Measurements from ENCODE around the gene FAM118B.

Gene FAM118B

GRCh38 chr11:126193038-126193478, 18.5 kb upstream of the FAM118B start:
- no peaks in the 10 kb centered on the region for H3K9me3 ChIP-seq (ENCODE audit: control insufficient read depth, low read length)
- no peak overlapping the region for H2AFZ ChIP-seq
- H3K79me2 ChIP-seq: no peaks in the 10 kb centered on the region
- H3K4me1 ChIP-seq: peaks cover 4% of the 10 kb centered on the region
- TF ChIP-seq, protein P1, sequence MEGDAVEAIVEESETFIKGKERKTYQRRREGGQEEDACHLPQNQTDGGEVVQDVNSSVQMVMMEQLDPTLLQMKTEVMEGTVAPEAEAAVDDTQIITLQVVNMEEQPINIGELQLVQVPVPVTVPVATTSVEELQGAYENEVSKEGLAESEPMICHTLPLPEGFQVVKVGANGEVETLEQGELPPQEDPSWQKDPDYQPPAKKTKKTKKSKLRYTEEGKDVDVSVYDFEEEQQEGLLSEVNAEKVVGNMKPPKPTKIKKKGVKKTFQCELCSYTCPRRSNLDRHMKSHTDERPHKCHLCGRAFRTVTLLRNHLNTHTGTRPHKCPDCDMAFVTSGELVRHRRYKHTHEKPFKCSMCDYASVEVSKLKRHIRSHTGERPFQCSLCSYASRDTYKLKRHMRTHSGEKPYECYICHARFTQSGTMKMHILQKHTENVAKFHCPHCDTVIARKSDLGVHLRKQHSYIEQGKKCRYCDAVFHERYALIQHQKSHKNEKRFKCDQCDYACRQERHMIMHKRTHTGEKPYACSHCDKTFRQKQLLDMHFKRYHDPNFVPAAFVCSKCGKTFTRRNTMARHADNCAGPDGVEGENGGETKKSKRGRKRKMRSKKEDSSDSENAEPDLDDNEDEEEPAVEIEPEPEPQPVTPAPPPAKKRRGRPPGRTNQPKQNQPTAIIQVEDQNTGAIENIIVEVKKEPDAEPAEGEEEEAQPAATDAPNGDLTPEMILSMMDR (IDR thresholded peaks at IDR 0.05): no peak
- no peak overlapping the region for H3K4me3 ChIP-seq (ENCODE audit: low read depth, low read length)
- no peak overlapping the region for H3K27ac ChIP-seq
- H3K36me3 ChIP-seq (ENCODE audit: control insufficient read depth, insufficient read depth, low read length): no peaks in the 10 kb centered on the region
- no peak overlapping the region for H3K4me2 ChIP-seq (ENCODE audit: low read length)
- no peak overlapping the region for H3K9ac ChIP-seq
- H3K27me3 ChIP-seq (ENCODE audit: control insufficient read depth, insufficient read depth, low read length): no peaks in the 10 kb centered on the region

GRCh38 chr11:126194121-126194543, 17.4 kb upstream of the FAM118B start:
- TF ChIP-seq, protein P1 (IDR thresholded peaks at IDR 0.05): peak; percentile 59
- no peaks in the 10 kb centered on the region for H3K36me3 ChIP-seq (ENCODE audit: control insufficient read depth, insufficient read depth, low read length)

DNA sequence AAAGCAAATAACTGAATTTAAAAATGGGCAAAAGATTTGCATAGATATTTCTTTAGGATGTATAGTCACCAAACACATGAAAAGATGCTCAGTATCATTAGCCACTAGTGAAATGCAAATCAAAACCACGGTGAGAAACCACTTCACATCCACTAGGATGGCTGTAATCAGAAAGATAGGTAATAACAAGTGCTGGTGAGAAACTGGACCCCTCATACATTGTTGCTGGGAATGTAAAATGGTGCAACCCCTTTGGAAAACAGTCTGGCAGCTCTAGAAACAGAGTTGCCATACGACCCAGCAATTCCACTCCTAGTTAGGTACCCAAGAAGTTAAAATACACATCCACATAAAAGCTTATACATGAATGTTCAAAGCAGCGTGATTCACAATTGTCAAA, 16.5 kb upstream of the FAM118B start:
- no peaks in the 10 kb centered on the region for H3K27me3 ChIP-seq (ENCODE audit: control insufficient read depth, insufficient read depth, low read length)
- H3K79me2 ChIP-seq: no peaks in the 10 kb centered on the region
- H3K4me1 ChIP-seq: peaks cover 4% of the 10 kb centered on the region
- H3K9me3 ChIP-seq (ENCODE audit: control insufficient read depth, low read length): no peaks in the 10 kb centered on the region
- TF ChIP-seq, protein P1 (IDR thresholded peaks at IDR 0.05): no peak
- no peak overlapping the region for H2AFZ ChIP-seq
- no peak overlapping the region for H3K4me3 ChIP-seq (ENCODE audit: low read depth, low read length)
- H3K9ac ChIP-seq: no peak overlapping the region
- H3K36me3 ChIP-seq (ENCODE audit: control insufficient read depth, insufficient read depth, low read length): no peaks in the 10 kb centered on the region
- H3K27ac ChIP-seq: no peak overlapping the region
- H3K4me2 ChIP-seq (ENCODE audit: low read length): no peak overlapping the region

More at GRCh38 chr11:126194121-126194543, 17.4 kb upstream of the FAM118B start:
- Histone ChIP-seq H3K9me3 (ENCODE audit: control insufficient read depth, low read length) (no peaks in the 10 kb centered on the region), H3K4me2 (ENCODE audit: low read length) (no peak overlapping the region), H3K4me3 (ENCODE audit: low read depth, low read length) (no peak overlapping the region), H3K9ac (no peak overlapping the region), H3K27me3 (ENCODE audit: control insufficient read depth, insufficient read depth, low read length) (no peaks in the 10 kb centered on the region), H3K27ac (no peak overlapping the region), H2AFZ (no peak overlapping the region), H3K79me2 (no peaks in the 10 kb centered on the region), H3K4me1 (peaks cover 4% of the 10 kb centered on the region)

DNA sequence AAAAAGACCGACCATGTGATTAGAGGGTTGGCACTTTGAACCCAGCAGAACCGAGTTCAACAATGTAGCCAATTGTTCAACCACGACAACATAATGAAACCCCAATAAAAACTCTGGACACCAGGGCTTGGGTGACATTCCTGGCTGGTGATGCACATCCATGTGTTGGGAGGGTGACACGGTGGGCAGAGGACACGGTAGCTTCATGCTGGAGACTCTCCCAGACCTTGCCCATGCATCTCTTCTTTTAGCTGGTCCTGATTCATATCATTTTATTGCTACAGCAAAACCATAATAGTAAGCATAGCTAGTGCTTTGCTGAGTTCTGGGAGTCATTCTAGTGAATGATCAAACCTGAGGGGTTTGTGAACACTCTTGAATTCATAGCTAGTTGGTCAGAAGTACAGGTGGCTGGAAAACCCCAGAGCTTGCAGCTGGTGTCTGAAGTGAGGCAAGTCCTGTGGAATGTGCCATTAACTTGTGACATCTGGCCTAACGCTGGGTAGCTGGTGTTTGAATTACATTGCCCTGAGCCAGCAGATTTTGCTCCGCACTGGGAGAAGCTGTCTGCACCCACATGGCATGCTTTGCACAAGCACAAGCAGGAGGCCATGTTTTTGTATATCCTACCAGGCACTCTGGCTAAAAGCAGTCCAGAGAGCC, 14.2 kb upstream of the FAM118B start:
- Histone ChIP-seq H3K4me3 (ENCODE audit: low read depth, low read length) (no peak overlapping the region), H3K4me2 (ENCODE audit: low read length) (no peak overlapping the region), H3K79me2 (no peaks in the 10 kb centered on the region), H3K27me3 (ENCODE audit: control insufficient read depth, insufficient read depth, low read length) (no peaks in the 10 kb centered on the region), H3K27ac (peak overlapping the region; percentile 50), H3K36me3 (ENCODE audit: control insufficient read depth, insufficient read depth, low read length) (no peaks in the 10 kb centered on the region), H3K9me3 (ENCODE audit: control insufficient read depth, low read length) (no peaks in the 10 kb centered on the region), H3K4me1 (peaks cover 4% of the 10 kb centered on the region), H2AFZ (peak overlapping the region; percentile 34), H3K9ac (no peak overlapping the region)
- TF ChIP-seq, protein P1 (IDR thresholded peaks at IDR 0.05): no peak

DNA sequence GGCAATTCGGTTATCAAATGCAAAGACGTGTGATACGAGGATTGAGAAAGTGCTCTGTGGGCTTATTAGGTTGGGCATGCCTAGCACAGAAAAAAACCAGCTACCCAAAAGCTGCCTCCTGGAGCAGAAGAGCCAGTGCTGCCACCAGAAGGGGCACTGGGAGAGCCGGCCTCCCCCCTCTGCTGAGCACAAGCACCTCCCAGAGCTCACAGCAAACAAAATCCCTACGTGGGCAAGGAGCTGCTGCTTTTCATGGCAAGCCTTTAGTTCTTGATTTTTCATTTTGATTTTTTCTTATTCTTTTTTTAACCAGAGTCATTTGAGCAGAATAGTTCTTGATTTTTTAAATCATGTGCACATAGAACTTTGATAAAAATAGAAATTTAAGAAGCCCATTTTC, 12.9 kb upstream of the FAM118B start:
- peak overlapping the region; percentile 50 for H3K27ac ChIP-seq
- no peaks in the 10 kb centered on the region for H3K9me3 ChIP-seq (ENCODE audit: control insufficient read depth, low read length)
- H3K4me2 ChIP-seq (ENCODE audit: low read length): no peak overlapping the region
- H3K79me2 ChIP-seq: no peaks in the 10 kb centered on the region
- no peak overlapping the region for H3K9ac ChIP-seq
- H3K4me3 ChIP-seq (ENCODE audit: low read depth, low read length): no peak overlapping the region
- H3K4me1 ChIP-seq: peaks cover 4% of the 10 kb centered on the region
- no peaks in the 10 kb centered on the region for H3K27me3 ChIP-seq (ENCODE audit: control insufficient read depth, insufficient read depth, low read length)
- TF ChIP-seq, protein P1 (IDR thresholded peaks at IDR 0.05): no peak
- H3K36me3 ChIP-seq (ENCODE audit: control insufficient read depth, insufficient read depth, low read length): no peaks in the 10 kb centered on the region
- no peak overlapping the region for H2AFZ ChIP-seq

Data from parathyroid adenoma (tissue), 2 donors.